GM12875 (cell line): Measurements from ENCODE around the gene FAM168A.
A peak's percentile ranks its signal among the peaks of the same experiment; 100 is the strongest.

ENCODE experiments used
- H3K4me3 ChIP-seq: one replicate; pipeline ENCODE4 v1.5.1; 2011; ENCODE audit warnings: low read depth, low read length, control low read depth
- TF ChIP-seq, protein P1 (sequence below): IDR thresholded peaks from 2 replicates; pipeline ENCODE4 v1.5.1; 2011; ENCODE audit warnings: low read depth, mild to moderate bottlenecking, control low read depth, inconsistent platforms, low read length, moderate library complexity, borderline replicate concordance; ENCODE audit not compliant: insufficient read depth

Gene FAM168A

GRCh38 chr11:73365352-73366264 lies 232.3 kb downstream of the FAM168A start:
- TF ChIP-seq, protein P1, sequence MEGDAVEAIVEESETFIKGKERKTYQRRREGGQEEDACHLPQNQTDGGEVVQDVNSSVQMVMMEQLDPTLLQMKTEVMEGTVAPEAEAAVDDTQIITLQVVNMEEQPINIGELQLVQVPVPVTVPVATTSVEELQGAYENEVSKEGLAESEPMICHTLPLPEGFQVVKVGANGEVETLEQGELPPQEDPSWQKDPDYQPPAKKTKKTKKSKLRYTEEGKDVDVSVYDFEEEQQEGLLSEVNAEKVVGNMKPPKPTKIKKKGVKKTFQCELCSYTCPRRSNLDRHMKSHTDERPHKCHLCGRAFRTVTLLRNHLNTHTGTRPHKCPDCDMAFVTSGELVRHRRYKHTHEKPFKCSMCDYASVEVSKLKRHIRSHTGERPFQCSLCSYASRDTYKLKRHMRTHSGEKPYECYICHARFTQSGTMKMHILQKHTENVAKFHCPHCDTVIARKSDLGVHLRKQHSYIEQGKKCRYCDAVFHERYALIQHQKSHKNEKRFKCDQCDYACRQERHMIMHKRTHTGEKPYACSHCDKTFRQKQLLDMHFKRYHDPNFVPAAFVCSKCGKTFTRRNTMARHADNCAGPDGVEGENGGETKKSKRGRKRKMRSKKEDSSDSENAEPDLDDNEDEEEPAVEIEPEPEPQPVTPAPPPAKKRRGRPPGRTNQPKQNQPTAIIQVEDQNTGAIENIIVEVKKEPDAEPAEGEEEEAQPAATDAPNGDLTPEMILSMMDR, result no peak
- H3K4me3 ChIP-seq, result no peak overlapping the region

DNA sequence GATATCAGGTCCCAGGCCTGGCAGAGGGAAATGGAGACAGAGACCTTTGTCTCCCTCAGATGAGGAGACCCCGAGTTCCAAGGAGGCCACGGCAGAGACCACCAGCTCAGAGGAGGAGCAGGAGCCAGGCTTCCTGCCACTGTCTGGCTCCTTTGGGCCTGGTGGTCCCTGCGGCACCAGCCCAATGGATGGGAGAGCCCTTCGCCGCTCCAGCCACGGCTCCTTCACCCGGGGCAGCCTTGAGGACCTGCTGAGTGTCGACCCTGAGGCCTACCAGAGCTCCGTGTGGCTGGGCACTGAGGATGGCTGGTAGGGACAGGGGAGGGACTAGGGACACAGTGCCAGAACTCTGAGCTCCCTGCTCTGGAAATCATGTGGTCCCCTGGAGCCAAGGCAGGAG lies 234.8 kb downstream of the FAM168A start:
- TF ChIP-seq, protein P1, result no peak
- no peak overlapping the region for H3K4me3 ChIP-seq

DNA sequence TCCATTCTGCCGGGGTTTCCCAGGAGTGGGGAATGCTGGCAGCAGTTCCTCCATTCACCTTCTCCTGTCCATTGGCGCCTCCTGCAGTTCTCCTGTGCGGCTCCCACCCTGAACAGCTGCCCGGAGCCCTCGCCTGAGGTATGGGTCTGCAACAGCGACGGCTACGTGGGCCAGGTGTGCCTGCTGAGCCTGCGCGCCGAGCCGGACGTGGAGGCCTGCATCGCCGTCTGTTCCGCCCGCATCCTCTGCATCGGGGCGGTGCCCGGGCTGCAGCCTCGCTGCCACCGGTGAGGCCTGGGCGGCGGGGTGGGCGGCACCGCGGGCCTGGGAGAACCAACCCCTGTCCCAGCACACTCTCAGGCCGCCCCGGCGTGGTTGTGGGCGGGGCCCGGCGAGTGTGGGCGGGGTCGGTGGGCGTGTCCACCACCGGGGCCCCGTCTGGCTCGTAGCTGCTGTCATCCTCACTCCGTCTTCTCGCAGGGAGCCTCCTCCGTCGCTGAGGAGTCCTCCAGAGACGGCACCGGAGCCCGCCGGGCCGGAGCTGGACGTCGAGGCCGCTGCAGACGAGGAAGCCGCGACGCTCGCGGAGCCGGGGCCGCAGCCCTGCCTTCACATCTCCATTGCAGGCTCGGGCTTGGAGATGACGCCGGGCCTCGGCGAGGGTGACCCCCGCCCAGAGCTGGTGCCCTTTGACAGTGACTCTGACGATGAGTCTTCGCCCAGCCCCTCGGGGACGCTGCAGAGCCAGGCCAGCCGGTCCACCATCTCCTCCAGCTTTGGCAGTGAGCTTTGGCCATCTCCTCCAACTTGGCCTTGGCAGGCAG lies 235.7 kb downstream of the FAM168A start:
- H3K4me3 ChIP-seq, result no peak overlapping the region
- TF ChIP-seq, protein P1, result no peak

GRCh38 chr11:73360743-73361369 lies 237.1 kb downstream of the FAM168A start:
- no peak overlapping the region for H3K4me3 ChIP-seq
- TF ChIP-seq, protein P1, result no peak

GRCh38 chr11:73359930-73360742 lies 237.8 kb downstream of the FAM168A start:
- no peak overlapping the region for H3K4me3 ChIP-seq
- TF ChIP-seq, protein P1, result peak; percentile 45; the same call in 1 of the 2 replicates

DNA sequence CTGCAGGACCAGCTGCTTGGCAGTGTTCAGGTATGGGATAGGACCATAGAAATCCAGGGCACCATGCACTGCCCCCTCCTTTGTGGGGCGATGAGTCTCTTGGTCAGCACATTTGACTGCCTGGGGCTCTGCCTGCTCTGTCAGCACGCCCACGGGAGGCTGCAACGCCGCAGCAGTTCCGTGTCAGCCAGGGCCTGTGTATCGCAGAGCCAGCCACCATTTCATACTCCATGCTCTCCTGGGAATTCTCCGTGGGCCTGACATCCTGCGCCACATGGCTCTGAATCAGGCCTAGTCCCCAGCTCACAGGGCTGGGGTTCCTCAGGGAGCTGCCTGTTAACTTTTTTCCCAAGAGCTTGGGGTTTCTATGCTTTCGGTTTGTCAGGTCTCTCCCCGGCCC lies 238.6 kb downstream of the FAM168A start:
- no peak overlapping the region for H3K4me3 ChIP-seq
- TF ChIP-seq, protein P1, result no peak
